Measurements from ENCODE around the gene C1orf159. TPM values are rescaled to one million over a fixed set of nuclear protein-coding genes. Genes with fewer than 3 reads are reported as not detected.

C1orf159 gene
- total and polyA plus RNA-seq, 2 of the 8 experiments (the other 6 are each of a cell fraction or from before 2014, with no cell fraction given), result 10.0 to 10.9 TPM

DNA sequence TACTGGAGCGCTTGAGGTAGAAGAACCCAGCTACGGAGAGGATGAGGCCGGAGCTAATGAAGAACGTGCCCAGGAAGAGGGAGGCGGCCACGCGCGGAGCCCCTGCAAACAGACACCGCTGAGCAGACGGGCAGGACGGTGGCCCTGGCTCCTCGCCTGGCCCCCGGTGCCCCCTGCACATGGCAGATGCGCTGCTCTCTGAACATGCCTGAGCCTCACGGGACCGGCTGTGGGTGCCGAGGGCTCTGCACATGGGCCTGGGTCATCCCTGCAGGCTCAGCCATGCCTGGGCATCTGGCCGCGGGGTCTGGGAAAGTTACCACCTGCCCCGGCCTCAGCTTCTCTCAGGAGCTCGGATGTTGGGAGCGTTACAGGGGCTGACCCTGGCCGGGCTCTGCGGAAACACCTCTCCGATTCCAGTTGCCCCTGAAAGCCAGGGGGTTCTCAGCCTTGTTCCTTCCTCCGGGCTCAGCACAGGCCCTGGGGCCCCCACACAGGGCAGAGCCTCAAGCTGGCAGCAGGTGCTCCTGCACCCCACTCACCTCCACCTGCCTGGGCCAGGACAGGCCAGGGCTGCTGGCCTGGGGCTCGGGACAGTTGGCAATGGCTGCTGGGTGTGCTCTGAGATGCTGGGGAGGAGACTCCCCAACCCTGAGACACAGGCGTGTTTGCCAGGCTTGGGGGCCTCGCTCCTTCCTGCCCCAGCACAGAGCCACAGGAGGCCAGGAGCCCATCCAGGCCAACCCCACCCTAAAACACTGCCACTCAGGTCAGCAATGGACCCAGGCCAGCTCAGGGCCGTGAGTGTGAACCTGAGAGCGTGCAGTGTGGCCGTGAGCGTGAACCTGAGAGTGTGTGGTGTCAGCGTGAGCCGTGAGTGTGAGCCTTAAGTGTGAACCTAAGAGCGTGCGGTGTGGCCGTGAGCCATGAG is 29.7 kb downstream of the C1orf159 start:
- Histone ChIP-seq H2BK15ac (ENCODE audit: low read length) (no peak overlapping the region), H3K4ac (replicated peaks; ENCODE audit: insufficient read length, low read depth, low read length) (no peak overlapping the region), H3K14ac (ENCODE audit: insufficient read length) (no peak overlapping the region), H4K91ac (replicated peaks; ENCODE audit: insufficient read length, low read length) (no peak overlapping the region), H3K27ac (ENCODE audit: low read depth, low read length) (no peak overlapping the region), H3K9me3 (ENCODE audit: insufficient read depth in 2 of 2, low read depth in 1 of 2, low read length in 1 of 2) (no peaks in the 10 kb centered on the region), H3K79me2 (ENCODE audit: control insufficient read depth in 1 of 2, insufficient read depth in 2 of 2, low read length in 2 of 2) (no peaks in the 10 kb centered on the region), H2BK12ac (ENCODE audit: low read depth, low read length) (no peak overlapping the region), H3K4me2 (ENCODE audit: insufficient read depth in 1 of 2, low read depth in 2 of 2, low read length in 2 of 2) (no peak overlapping the region), H2BK120ac (replicated peaks; ENCODE audit: low read depth, low read length) (no peak overlapping the region), H3K23me2 (ENCODE audit: low read depth, low read length) (no peaks in the 10 kb centered on the region), H3K36me3 (ENCODE audit: control insufficient read depth in 2 of 4, insufficient read depth in 4 of 4, low read length in 3 of 4) (no peaks in the 10 kb centered on the region), H3K27me3 (replicated peaks in 1 of 4; ENCODE audit: control insufficient read depth in 3 of 4, extremely low read depth in 1 of 4, insufficient read depth in 3 of 4, low read length in 3 of 4) (no peaks in the 10 kb centered on the region; a peak in 1 of 7 replicates), H3K18ac (ENCODE audit: extremely low read depth, low read length) (peak overlapping the region; percentile 19; the same call in 1 of the 2 replicates), H2BK20ac (ENCODE audit: low read length) (no peak overlapping the region), H3K4me3 (ENCODE audit: extremely low read depth in 1 of 4, insufficient read depth in 2 of 4, low read depth in 3 of 4, low read length in 4 of 4) (no peak overlapping the region), H4K5ac (ENCODE audit: insufficient read length, low read depth, low read length) (no peak overlapping the region), H4K20me1 (replicated peaks in 1 of 2; ENCODE audit: control insufficient read depth in 1 of 2, insufficient read depth in 2 of 2, low read length in 2 of 2) (peaks cover 0 to 3% of the 10 kb centered on the region in 2 experiments), H4K8ac (ENCODE audit: extremely low read depth, insufficient read depth, low read length) (no peak overlapping the region), H2BK5ac (ENCODE audit: low read depth, low read length) (peak overlapping the region; percentile 44; the same call in 1 of the 2 replicates), H3K9ac (replicated peaks in 1 of 4; ENCODE audit: extremely low read depth in 1 of 4, low read depth in 3 of 4, low read length in 3 of 4) (no peak overlapping the region), H3K56ac (replicated peaks; ENCODE audit: insufficient read length, low read depth, low read length) (no peak overlapping the region), H3K23ac (ENCODE audit: insufficient read length) (no peak overlapping the region), H3K4me1 (replicated peaks in 1 of 4; ENCODE audit: control insufficient read depth in 3 of 4, insufficient read depth in 4 of 4, low read length in 3 of 4) (no peaks in the 10 kb centered on the region), H2AK5ac (ENCODE audit: low read depth, low read length) (peak overlapping the region; percentile 82; the same call in 1 of the 2 replicates), H2AFZ (ENCODE audit: low read length) (no peak overlapping the region), H3K79me1 (ENCODE audit: low read depth, low read length) (no peaks in the 10 kb centered on the region)
- WGBS, 2 experiments (ENCODE audit: extremely low coverage in 1 of 2, insufficient coverage in 1 of 2, insufficient read length in 1 of 2, insufficient replicate concordance in 2 of 2, low coverage in 1 of 2, low lambda C conversion rate in 2 of 2, missing lambda C conversion rate in 1 of 2), result 92% methylated on average over 35 of the region's 38 CpGs; no CpG with 5 or more reads in 1 of the 2 experiments
- ChIA-PET CTCF (ENCODE audit: partially characterized antibody) (interaction anchor here (0.7 to 2.4 kb wide), 8 partner anchors 23 to 206 kb away, joined by 3 to 8 read pairs (median 3); partner anchors contain the start of gene TTLL10), POLR2A (ENCODE audit: partially characterized antibody) (no interaction called here)
- FAIRE-seq (no peak), DNase-seq (ENCODE audit: low read depth in 1 of 2, low spot score in 2 of 2) (no peak)
- TF ChIP-seq SP4 (IDR thresholded peaks at IDR 0.05; ENCODE audit: low read length) (no peak), CREB1 (IDR thresholded peaks at IDR 0.05) (no peak), CHD2 (IDR thresholded peaks at IDR 0.05; ENCODE audit: low read length) (no peak), RFX5 (IDR thresholded peaks at IDR 0.05; ENCODE audit: borderline replicate concordance, low read depth, low read length) (no peak), GTF2F1 (IDR thresholded peaks at IDR 0.05; ENCODE audit: borderline replicate concordance, low read depth, low read length) (no peak), RXRA (IDR thresholded peaks at IDR 0.05; ENCODE audit: insufficient read depth, low read depth, low read length) (no peak), MAFK (IDR thresholded peaks at IDR 0.05; ENCODE audit: low read depth, low read length) (no peak), TAF1 (IDR thresholded peaks at IDR 0.05; ENCODE audit: low read depth, low read length) (no peak), HDAC6 (IDR thresholded peaks at IDR 0.05; ENCODE audit: low read depth, low read length) (no peak), SIN3A (conservative IDR thresholded peaks at IDR 0.05 in 1 of 2, IDR thresholded peaks at IDR 0.05 in 1 of 2; ENCODE audit: low read depth in 1 of 2, low read length in 2 of 2) (no peak), SIX5 (IDR thresholded peaks at IDR 0.05; ENCODE audit: low read depth, low read length) (no peak), POU5F1 (IDR thresholded peaks at IDR 0.05; ENCODE audit: low read depth, low read length) (no peak)
- TF ChIP-seq, protein P1, sequence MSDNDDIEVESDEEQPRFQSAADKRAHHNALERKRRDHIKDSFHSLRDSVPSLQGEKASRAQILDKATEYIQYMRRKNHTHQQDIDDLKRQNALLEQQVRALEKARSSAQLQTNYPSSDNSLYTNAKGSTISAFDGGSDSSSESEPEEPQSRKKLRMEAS (IDR thresholded peaks at IDR 0.05), result no peak

Data from H1 (cell line).